GM23338 (cell line): ENCODE results near the gene RAB40B. TPM values are rescaled to one million over a fixed set of nuclear protein-coding genes. Genes with fewer than 3 reads are reported as not detected.

Experiments used
- ATAC-seq: fragments of 200-7000 bp; cut with Tn5 transposase; 3 replicates; pipeline ENCODE4 v1.9.1; 2020
- DNase-seq: peaks from one replicate; pipeline ENCODE4 v3.0.0-alpha.2; 2015; ENCODE audit warnings: low spot score
- H2AFZ ChIP-seq: fragments of 200-600 bp; sonication (generic); 2 replicates; pipeline ENCODE4 v1.8.0; 2016; ENCODE audit warnings: antibody characterized with exemption, mild to moderate bottlenecking, moderate library complexity
- H3F3A ChIP-seq: fragments of 200-600 bp; sonication (generic); replicated peaks from 2 replicates; pipeline ENCODE4 v1.8.0; 2017; ENCODE audit warnings: antibody characterized with exemption, mixed run types, low read depth
- H3K27ac ChIP-seq: fragments of 200-600 bp; sonication (generic); 2 replicates; pipeline ENCODE4 v1.6.1; 2016; ENCODE audit warnings: low read depth
- H3K27me3 ChIP-seq: fragments of 200-600 bp; sonication (generic); 2 replicates; pipeline ENCODE4 v1.8.0; 2016; ENCODE audit warnings: mild to moderate bottlenecking, mixed run types, moderate library complexity; ENCODE audit not compliant: insufficient read depth
- H3K36me3 ChIP-seq: fragments of 200-600 bp; sonication (generic); 2 replicates; pipeline ENCODE4 v1.8.0; 2016; ENCODE audit warnings: mild to moderate bottlenecking; ENCODE audit not compliant: insufficient read depth
- H3K4me1 ChIP-seq: fragments of 200-600 bp; sonication (generic); 2 replicates; pipeline ENCODE4 v1.8.0; 2016; ENCODE audit warnings: mild to moderate bottlenecking, moderate library complexity; ENCODE audit not compliant: insufficient read depth
- H3K4me2 ChIP-seq: fragments of 200-600 bp; sonication (generic); 2 replicates; pipeline ENCODE4 v1.7.1; 2017; ENCODE audit warnings: mixed run types
- H3K4me3 ChIP-seq: fragments of 200-600 bp; sonication (generic); 2 replicates; pipeline ENCODE4 v1.6.1; 2016; ENCODE audit warnings: mixed run types
- H3K79me2 ChIP-seq: fragments of 200-600 bp; sonication (generic); replicated peaks from 2 replicates; pipeline ENCODE4 v1.8.0; 2017; ENCODE audit warnings: mild to moderate bottlenecking; ENCODE audit not compliant: insufficient read depth
- H3K9me2 ChIP-seq: fragments of 200-600 bp; sonication (generic); 2 replicates; pipeline ENCODE4 v1.8.0; 2017; ENCODE audit not compliant: insufficient read depth
- H4K20me1 ChIP-seq: fragments of 200-600 bp; sonication (generic); replicated peaks from 2 replicates; pipeline ENCODE4 v1.8.0; 2017; ENCODE audit warnings: mild to moderate bottlenecking; ENCODE audit not compliant: insufficient read depth
- H3K27ac Mint-ChIP-seq: 2 replicates; pipeline ENCODE4 v1.8.0; 2020; ENCODE audit warnings: inconsistent platforms, mild to moderate bottlenecking, moderate library complexity, mixed read lengths
- H3K27me3 Mint-ChIP-seq: 3 replicates; pipeline ENCODE4 v1.8.0; 2022; ENCODE audit warnings: low read depth, mild to moderate bottlenecking, moderate library complexity, mixed read lengths, inconsistent platforms; ENCODE audit not compliant: insufficient read depth, poor library complexity
- H3K36me3 Mint-ChIP-seq: 3 replicates; pipeline ENCODE4 v1.8.0; 2021; ENCODE audit warnings: low read depth, mild to moderate bottlenecking, inconsistent platforms, moderate library complexity, mixed read lengths
- H3K4me1 Mint-ChIP-seq: 3 replicates; pipeline ENCODE4 v1.8.0; 2020; ENCODE audit warnings: mild to moderate bottlenecking, inconsistent platforms, mixed read lengths
- H3K4me3 Mint-ChIP-seq: 3 replicates; pipeline ENCODE4 v1.8.0; 2021; ENCODE audit warnings: moderate library complexity, mild to moderate bottlenecking, inconsistent platforms, mixed read lengths
- H3K9me3 Mint-ChIP-seq: 3 replicates; pipeline ENCODE4 v1.8.0; 2020; ENCODE audit warnings: moderate library complexity, mild to moderate bottlenecking, inconsistent platforms, mixed read lengths
- CREB1 ChIP-seq: fragments of 250-450 bp; sonication (Bioruptor Pico); IDR thresholded peaks from 2 replicates; pipeline ENCODE4 v1.5.0; 2020; ENCODE audit warnings: low read depth, mild to moderate bottlenecking, moderate library complexity
- EZH2 ChIP-seq: fragments of 200-600 bp; sonication (generic); IDR thresholded peaks from one replicate; pipeline ENCODE4 v1.8.0; 2017; ENCODE audit warnings: antibody characterized with exemption, mild to moderate bottlenecking, low read depth; ENCODE audit not compliant: unreplicated experiment
- EZH2phosphoT487 ChIP-seq: fragments of 200-600 bp; sonication (generic); IDR thresholded peaks from one replicate; pipeline ENCODE4 v1.8.1; 2018; ENCODE audit warnings: antibody characterized with exemption; ENCODE audit not compliant: unreplicated experiment
- JUNB ChIP-seq: IDR thresholded peaks from one replicate; pipeline ENCODE4 v1.6.1; 2016; ENCODE audit warnings: antibody characterized with exemption; ENCODE audit not compliant: unreplicated experiment
- NANOG ChIP-seq: IDR thresholded peaks from 2 replicates; pipeline ENCODE4 v1.6.1; 2016; ENCODE audit warnings: antibody characterized with exemption, borderline replicate concordance
- POLR2AphosphoS5 ChIP-seq: IDR thresholded peaks from 2 replicates; pipeline ENCODE4 v1.6.1; 2016; ENCODE audit warnings: antibody characterized with exemption, low read depth
- REST ChIP-seq: IDR thresholded peaks from one replicate; pipeline ENCODE4 v1.6.1; 2018; ENCODE audit warnings: antibody characterized with exemption; ENCODE audit not compliant: unreplicated experiment
- STAT1 ChIP-seq: IDR thresholded peaks from one replicate; pipeline ENCODE4 v1.6.1; 2016; ENCODE audit warnings: antibody characterized with exemption; ENCODE audit not compliant: unreplicated experiment
- ZNF331 ChIP-seq: fragments of 250-450 bp; sonication (Bioruptor Pico); IDR thresholded peaks from 2 replicates; pipeline ENCODE4 v1.5.0; 2020; ENCODE audit warnings: low read depth, mild to moderate bottlenecking, moderate library complexity
- ZNF462 ChIP-seq: fragments of 250-450 bp; sonication (Bioruptor Pico); IDR thresholded peaks from 2 replicates; pipeline ENCODE4 v1.5.0; 2020; ENCODE audit warnings: mild to moderate bottlenecking, moderate library complexity
- polyA plus RNA-seq: library from polyadenylated mRNA; unstranded; fragments of >200 nt; fragmentation: Nextera tagmentation; extraction: Ambion mirVana; gene quantifications from 2 replicates; pipeline ENCODE4 v1.2.1, GENCODE V29; 2016
- total RNA-seq: library from RNA; depleted of rRNA; stranded (reverse); fragments of >200 nt; shearing (Covaris generic); gene quantifications from 2 replicates; pipeline ENCODE4 v1.2.3, GENCODE V29; 2014
- TF ChIP-seq, protein P1 (sequence below): IDR thresholded peaks from 2 replicates; pipeline ENCODE4 v1.6.1; 2016; ENCODE audit warnings: antibody characterized with exemption
- TF ChIP-seq, protein P2 (sequence below), 2 experiments: fragments of 200-600 bp in 1 of 2; sonication (generic) in 1 of 2; conservative IDR thresholded peaks; 2 replicates each; pipeline versions ENCODE4 v1.5.1 to v1.6.1; 2016 to 2017; ENCODE audit warnings: antibody characterized with exemption in 2 of 2, low read depth in 2 of 2, mild to moderate bottlenecking in 2 of 2, moderate library complexity in 1 of 2

Gene RAB40B
- total and polyA plus RNA-seq, 2 experiments from 2014 or later: 4.2 to 5.2 TPM

DNA sequence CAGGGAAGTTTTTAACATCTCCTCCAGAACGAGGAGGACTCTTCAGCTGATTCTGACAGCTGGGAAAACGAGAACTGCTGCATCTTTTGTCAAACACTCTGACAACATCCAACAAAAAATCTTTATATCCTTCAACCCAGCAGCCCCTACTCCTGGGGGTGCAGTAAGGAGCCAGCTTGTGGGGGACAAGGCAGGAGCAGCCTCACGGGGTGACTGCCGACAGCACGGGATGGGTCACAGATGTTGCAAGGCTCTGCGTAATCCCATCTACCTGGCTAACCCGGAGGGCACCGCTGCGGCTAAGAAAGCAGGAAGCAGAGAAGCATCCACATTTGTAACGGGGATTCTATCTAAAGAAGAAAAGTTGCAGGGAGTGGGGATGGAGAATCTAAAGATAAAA lies 78.9 kb downstream of the RAB40B start (continued):
- TF ChIP-seq ZNF462 (no peak), JUNB (no peak), POLR2AphosphoS5 (no peak), EZH2 (no peak), CREB1 (no peak)

DNA sequence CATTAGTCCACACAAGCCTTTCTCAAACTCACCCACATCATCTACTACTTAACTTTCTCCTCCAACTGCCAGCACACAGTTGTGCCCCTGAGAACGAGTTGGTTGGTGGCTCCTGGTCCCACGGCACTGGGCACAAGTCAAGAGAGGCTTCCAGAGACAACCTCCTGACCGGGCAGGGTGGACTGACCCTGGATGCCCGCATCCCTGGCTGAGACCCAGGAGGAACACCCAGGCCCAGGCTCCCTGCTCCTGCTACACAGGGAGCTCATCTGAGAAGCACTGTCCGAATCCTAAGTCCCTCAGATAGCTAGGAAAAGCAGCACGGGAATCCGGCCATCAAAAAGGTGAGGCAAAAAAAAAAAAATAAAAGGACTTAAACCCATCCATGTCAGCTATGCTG lies 79.3 kb downstream of the RAB40B start:
- DNase-seq (no peak), ATAC-seq (no peak)
- no peaks in the 10 kb centered on the region for H3K9me3 Mint-ChIP-seq
- Histone ChIP-seq H2AFZ (no peak overlapping the region), H3K4me3 (no peak overlapping the region), H3K4me1 (no peaks in the 10 kb centered on the region), H3K79me2 (no peaks in the 10 kb centered on the region), H3K9me2 (no peaks in the 10 kb centered on the region), H3F3A (no peaks in the 10 kb centered on the region), H3K27ac (no peak overlapping the region), H3K36me3 (peaks cover 10% of the 10 kb centered on the region), H3K27me3 (no peaks in the 10 kb centered on the region), H4K20me1 (peaks cover 3% of the 10 kb centered on the region), H3K4me2 (no peak overlapping the region)
- H3K4me1 Mint-ChIP-seq: peaks cover 2% of the 10 kb centered on the region; the same call in 1 of the 3 replicates
- H3K4me3 Mint-ChIP-seq: no peak overlapping the region
- H3K27ac Mint-ChIP-seq: no peak overlapping the region
- H3K27me3 Mint-ChIP-seq: peaks cover 5% of the 10 kb centered on the region
- H3K36me3 Mint-ChIP-seq: peaks cover 79% of the 10 kb centered on the region
- no peak for TF ChIP-seq CREB1
- TF ChIP-seq EZH2: no peak
- no peak for TF ChIP-seq EZH2phosphoT487
- TF ChIP-seq, protein P1, sequence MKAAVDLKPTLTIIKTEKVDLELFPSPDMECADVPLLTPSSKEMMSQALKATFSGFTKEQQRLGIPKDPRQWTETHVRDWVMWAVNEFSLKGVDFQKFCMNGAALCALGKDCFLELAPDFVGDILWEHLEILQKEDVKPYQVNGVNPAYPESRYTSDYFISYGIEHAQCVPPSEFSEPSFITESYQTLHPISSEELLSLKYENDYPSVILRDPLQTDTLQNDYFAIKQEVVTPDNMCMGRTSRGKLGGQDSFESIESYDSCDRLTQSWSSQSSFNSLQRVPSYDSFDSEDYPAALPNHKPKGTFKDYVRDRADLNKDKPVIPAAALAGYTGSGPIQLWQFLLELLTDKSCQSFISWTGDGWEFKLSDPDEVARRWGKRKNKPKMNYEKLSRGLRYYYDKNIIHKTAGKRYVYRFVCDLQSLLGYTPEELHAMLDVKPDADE: no peak
- no peak for TF ChIP-seq ZNF331
- no peak for TF ChIP-seq REST
- TF ChIP-seq JUNB: no peak
- TF ChIP-seq NANOG: no peak
- no peak for TF ChIP-seq STAT1
- TF ChIP-seq, protein P2, sequence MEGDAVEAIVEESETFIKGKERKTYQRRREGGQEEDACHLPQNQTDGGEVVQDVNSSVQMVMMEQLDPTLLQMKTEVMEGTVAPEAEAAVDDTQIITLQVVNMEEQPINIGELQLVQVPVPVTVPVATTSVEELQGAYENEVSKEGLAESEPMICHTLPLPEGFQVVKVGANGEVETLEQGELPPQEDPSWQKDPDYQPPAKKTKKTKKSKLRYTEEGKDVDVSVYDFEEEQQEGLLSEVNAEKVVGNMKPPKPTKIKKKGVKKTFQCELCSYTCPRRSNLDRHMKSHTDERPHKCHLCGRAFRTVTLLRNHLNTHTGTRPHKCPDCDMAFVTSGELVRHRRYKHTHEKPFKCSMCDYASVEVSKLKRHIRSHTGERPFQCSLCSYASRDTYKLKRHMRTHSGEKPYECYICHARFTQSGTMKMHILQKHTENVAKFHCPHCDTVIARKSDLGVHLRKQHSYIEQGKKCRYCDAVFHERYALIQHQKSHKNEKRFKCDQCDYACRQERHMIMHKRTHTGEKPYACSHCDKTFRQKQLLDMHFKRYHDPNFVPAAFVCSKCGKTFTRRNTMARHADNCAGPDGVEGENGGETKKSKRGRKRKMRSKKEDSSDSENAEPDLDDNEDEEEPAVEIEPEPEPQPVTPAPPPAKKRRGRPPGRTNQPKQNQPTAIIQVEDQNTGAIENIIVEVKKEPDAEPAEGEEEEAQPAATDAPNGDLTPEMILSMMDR (conservative IDR thresholded peaks at IDR 0.05; ENCODE audit: low read depth in 2 of 2): no peak
